GM20431 (cell line): ENCODE results near the gene PTPRG.

ENCODE experiments used
- in situ Hi-C: fragments of 300-500 bp; cut with MseI, MboI; formaldehyde crosslinking; loops from one replicate; pipeline ENCODE4 v1.15.0; 2020; ENCODE audit warnings: low sequenced_read_pairs; ENCODE audit not compliant: unreplicated experiment

PTPRG gene

DNA sequence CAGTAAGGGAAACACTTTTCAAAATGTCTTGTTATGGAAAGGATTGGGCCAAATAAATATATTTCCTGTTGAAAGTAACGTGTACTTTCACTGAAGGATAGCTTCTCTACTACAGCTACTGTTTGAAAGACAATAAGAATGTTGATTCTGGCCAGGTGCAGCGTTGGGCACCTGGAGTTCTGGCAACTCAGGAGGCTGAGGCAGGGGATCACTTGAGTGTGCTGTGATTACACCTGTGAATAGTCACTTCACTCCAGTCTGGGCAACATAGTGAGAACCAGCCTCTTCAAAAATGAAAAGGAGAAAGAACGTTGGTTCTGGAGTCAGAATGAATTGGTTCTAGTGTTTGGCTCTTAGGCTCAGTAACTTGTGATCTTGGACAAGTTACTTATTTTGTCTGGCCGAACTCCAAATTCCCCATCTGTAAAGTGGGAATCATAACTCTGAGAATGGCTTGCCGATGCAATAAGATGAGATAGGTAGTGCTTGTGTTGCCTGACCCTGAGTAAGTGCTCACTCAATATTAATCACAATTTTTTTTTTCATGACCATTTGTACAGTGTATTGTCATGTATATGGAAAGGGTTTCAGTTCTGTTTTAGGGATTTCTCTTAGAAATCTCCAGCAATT lies 310.8 kb downstream of the PTPRG start:
- in situ Hi-C loops: loop anchor here (25.0 kb wide), 1 partner anchor 315 kb away; no protein-coding TSS in a partner anchor

DNA sequence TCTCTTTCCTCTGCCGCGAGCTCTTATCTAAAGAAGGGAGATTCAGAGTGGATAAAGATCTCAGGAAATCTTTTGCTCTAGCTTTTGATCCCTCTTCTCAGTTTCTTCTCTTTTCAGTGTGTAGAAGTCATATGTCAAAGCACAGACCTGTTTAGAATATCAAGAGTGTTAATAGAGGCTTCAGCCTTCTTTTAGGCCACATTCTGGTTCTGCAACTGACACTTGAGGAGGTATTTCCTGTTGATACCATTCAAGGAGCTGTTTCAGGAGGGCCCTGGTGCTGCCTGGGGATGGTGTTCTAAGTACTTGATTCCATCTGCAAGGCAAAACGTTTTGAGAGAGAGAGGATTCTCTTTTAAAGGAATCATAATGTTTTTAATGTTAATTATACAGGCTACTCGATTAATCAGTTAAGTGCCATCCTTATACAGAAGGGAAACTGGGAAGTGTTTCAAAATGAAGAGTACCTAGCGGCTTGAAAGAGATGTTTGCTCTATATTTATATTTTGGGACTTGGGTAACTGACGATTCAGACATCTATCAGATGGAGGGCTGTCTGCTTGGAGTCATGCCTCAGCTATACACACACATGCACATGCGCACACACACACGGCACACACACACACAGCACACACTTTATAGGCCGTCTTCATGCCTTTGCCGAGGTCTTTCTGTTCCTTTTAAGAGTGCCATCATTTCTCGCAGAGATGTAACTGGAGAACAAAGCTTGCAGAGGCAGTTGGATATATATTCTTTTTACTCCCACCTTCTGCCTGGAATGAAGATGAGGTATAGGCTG lies 313.9 kb downstream of the PTPRG start:
- in situ Hi-C loops: no loop called here

DNA sequence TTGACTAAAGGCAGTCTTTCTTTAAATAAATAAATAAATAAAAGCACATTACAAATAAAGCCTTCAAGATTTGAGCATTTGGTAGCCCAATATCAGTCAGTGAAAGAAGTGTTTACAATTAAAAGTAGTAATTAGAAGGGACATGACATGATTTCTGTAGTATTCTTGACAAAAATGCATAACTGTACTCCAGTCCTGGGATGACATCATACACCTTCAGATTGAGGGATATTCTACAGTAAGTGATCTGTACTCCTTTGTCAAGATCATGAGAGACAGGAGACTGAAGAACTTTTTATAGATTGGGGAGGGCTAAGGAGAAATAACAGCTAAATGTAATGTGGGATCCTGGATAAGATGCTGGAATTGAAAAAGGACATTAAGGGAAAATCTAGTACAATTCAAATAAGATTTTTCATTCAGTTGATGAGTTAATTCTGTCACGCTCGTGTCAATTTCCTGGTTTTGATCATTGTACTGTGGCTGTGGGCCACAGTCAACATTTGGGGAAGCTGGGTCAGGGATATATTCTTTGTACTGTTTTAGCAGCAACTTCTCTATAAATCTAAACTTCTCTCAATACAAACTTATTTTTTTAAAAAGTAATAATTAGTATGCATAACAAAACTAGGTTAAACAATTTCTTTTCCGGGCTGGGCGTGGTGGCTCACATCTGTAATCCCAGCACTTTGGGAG lies 314.8 kb downstream of the PTPRG start:
- in situ Hi-C loops: no loop called here

DNA sequence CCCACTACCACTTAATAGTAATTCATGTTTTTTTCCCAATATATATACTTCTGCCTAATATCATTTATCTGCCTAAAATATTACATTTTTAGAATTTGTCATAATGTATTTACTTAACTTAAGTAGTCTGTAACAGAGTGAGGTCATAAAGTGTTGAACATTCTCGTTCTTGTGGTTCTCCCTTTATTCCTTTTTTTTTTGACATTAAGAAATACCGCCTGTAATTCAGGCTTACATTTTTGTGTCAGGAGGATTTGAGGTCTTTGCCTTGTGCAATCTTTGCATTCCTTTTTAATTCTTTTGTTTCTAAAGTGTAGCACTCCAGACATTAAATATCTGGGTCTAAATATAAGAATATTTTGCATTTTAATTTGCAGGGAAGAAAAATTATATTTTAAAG lies 315.4 kb downstream of the PTPRG start:
- in situ Hi-C loops: no loop called here

DNA sequence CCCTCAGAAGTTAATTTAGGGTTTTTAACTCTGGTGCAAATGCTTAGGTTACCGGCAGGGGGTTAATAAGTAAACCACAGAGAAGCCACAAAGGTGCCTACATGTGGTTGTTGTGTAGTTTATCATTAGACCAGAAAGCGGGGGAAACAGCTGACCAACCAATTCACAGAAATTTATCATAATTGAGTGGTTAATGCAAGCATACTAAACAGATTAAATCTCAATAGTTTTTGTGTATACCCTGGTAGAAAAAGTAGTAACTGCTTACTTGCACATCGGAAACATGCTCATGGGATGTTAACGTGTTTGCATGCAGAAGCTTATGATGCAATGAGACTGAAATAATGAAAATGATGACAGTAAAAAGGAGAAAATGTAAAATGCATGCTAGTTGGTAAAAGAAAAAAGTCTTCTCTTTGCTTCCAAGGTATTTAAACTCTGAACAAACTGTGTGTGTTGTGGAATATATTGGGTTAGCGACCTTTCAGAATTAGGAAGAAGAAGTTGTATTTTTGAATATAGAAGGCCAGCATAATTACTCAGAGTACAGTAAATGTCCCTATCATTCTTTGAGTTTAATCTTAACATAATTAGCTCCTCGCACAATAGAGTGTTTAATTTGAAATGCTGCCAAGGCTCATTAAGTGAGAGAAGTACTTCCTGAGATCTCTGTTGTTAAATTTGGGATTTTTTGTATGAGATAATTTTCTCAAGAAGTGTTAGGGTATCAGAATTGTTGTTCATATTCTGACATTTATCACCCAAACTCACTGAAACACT lies 316.2 kb downstream of the PTPRG start:
- in situ Hi-C loops: no loop called here

DNA sequence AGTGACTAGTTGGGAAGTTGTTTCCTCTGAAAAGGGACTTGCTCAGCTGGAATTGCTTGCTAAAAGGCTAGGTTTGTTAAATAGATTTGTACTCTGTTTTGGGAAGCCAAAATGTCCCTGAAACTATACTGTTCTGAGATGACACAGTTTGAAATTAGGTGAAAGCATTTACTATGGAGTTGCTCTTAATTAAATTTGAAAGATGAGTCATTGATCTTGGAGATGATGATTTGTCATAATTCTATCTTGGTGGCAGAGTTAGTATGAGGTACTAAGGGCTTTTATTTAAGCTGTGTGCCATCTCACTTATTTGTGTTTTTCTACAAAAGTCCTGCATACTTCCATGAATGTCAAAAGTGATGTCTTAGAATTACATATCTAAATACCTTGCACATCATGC lies 320.9 kb downstream of the PTPRG start:
- in situ Hi-C loops: no loop called here

DNA sequence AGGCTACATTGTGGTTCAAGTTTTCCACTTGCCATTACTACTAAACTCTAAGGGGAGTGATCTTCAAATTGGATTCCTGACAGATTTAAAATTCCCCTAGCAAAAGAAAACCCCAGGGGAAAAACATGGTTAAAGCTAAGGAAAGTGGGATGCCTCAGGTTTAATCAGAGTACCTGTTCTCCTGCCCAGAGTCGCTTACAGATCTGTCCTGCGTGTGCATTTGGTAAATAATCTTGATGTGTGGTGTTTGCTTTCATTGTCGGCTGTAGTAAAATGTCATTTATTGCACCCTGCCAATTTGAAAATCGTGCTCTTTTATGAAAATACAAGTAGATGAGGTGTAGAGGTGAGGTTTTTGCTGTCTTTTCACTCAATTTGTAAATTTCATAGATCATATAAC lies 323.4 kb downstream of the PTPRG start:
- in situ Hi-C loops: no loop called here

DNA sequence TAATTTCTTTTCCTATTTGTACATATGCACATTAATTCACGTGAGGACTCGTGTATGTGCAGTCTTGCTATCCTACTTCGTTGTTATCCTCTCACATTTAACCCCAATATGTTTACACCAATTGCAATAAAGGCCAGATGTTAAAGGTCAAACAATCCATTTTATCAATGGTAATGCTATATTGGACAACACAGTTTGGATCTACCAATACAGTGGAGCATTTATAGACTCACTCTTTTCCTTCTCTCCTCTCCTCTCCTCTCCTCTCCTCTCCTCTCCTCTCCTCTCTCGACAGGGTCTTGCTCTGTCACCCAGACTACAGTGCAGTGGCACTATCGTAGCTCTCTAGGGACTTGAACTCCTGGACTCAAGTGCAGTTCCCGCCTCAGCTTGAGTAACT lies 324.0 kb downstream of the PTPRG start:
- in situ Hi-C loops: no loop called here

DNA sequence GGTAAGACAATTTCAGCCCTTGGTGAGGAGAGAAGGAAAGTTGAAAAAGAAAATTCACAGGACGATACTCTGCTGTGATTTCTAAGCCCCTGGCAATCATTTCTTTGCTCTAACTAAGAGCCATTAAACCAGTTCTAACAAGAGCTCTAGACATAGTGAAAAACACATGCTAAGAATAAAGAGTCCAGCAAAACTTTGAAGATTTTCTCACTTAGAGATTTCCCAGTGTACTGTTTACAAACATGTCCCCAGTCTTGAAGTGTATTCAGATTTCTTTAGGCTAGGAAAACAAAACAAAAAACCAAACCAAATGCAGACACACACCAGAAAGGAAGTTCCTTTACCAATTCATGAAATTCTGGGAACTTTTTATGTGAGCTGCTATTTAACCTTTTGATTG lies 325.8 kb downstream of the PTPRG start:
- in situ Hi-C loops: no loop called here

DNA sequence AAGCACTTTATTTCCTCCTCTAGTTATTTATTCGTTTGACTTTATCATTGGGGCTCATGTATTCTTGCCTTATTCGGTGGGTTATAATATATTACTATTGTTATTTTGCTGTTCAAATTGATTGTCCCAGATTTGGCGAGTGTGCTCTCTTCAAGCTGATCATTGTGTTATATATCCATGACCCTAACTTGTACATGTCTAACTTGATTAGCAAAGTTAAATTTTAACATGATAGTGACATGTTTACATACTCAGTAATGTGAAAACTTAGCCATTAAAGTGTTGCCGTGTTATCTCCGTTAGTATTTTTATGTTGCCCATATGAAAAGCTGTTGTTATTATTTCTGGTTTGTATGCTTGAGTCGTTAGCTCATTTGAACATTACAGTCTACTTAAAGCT lies 327.9 kb downstream of the PTPRG start:
- in situ Hi-C loops: no loop called here

DNA sequence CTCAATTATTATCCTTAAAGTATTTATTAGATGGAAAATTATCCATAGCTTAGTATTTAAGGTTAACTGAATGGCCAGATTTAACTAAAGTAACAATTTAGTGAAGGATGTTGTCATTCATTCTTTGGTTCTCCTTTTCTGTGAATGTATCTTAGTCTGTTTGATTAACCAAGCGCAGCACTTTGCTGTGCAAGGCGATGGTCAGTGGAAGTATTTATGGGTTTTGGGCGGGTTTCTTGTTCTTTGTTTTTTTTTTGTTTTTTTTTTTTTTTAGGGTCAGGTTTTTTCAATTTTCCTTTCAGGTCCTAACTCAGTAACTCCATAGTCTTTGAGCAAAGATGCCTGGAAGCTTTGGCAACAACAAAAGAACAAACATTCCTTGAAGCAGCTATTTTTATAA lies 328.8 kb downstream of the PTPRG start:
- in situ Hi-C loops: no loop called here

DNA sequence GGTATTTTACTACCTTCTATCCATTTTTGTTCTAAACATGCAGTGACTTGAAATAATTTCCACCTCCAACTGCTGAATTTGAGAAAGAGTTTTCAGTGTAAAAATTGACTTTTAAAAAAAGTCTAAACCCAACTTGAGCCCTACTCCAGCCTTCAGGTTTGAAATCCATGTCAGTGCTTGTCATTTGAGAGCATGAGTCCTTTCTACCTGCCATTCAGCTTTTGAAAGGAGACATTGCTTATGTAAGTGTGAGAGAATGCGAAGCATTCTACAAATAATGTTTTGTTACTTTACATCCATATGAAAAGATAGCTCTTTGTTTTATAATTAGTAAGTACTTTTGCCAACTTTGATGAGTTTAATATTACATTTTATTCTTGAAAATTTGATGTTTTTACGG lies 329.2 kb downstream of the PTPRG start:
- in situ Hi-C loops: no loop called here

DNA sequence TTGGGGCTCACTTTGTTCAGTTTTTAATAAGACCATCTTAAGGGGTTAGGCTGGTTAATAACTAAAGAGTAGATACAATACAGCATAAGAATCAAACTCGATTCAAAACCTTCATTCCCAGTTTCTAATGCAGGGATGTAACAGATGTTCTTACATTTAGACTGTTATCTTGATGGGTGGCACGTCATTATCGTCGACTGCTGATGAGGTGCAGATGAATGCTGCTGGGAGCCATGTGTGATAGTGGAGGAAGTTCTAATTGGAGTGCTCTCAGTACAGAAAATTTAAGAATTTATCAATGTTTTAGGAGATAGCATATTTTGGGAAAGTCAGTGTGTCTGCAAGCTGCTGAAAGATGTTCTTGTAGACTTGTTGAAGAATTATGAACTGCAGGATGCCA lies 331.5 kb downstream of the PTPRG start:
- in situ Hi-C loops: no loop called here

DNA sequence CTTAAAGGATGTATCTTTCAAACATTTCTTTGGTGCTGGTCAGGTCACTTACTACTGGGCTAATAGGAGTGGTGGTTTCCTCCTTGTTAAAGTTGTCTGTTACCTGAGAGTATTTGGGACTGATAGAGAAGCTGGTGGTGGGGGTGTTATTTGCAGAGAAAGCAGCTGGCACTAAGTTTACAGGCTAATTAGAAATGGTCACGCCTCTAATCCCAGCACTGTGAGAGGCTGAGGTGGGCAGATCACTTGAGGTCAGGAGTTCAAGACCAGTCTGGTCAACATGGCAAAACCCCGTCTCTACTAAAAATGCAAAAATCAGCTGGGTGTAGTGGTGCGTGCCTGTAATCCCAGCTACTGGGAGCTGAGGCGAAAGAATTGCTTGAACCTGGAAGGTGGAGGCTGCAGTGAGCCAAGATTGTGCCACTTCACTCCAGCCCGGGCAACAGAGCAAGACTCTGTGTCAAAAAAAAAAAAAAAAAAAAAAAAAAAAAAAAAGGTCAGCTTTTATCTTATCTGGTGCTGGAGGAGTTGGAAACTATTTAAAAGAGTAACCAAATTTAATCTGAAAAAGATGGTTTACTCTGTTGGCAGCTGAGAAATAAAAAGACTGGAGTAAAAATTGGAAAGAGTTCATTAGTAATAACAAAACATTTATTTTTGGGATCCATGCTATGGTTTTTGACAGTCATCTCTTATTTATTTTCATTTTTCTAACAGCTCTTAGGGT lies 332.6 kb downstream of the PTPRG start:
- in situ Hi-C loops: no loop called here

DNA sequence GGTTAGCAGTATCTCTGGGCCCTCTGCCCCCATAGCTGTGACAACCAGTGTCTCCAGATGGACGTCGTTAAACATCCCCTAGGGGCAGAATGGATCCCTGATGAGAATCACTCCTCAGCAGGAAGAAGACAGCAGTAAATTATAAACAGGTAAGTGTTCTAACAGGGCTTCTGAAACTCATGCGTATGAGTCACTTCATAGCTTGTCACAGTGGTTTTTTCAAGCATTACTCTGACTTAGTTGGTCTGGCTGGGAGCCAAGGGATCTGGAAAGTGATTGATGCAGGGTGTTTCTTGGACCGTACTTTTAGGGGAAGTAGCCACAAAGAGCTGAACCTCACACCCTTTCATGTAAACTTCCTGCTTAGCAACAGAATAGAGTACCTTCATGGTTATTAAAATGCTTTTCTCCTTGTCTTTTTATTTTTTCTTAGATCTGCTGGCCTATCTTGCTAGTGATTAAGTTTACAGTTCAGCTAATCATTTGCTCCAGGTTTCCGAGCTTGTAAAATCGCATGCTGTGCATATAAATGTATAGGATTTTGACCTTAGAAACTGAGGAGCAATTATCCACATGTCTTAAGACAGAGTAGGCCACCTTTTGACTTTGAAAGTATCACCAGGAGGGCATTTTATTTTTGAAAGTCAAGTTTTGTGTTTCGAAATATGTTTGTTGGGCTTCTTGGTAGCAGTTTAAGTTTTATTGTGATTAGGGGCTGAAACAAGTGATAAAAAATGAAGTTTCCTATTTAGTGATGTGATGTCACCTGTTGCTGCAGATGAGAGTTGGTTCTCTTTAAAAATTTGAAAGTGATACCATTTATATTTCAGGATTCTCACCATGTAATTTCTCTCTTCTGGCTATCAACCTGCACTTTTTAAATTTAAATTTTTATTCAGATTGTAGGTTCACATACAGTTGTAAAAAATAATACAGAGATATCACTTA lies 333.9 kb downstream of the PTPRG start:
- in situ Hi-C loops: no loop called here

DNA sequence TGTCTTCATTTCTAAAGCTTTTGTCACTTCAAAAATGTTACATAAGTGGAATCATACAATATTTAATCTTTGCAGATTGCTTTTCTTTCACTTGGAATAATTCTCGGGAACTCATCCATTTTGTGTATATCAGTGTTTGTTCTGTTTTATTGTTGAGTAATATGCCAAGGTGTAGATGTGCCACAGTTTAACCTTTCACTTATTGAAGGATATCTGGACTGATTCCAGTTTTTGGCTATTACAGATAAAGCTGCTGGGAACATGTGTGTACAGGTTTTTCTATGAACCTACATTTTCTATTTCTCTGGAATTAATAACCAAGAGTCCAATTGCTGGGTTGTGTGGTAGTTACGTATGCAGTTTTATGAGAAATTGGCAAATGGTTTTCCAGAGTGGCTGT lies 334.9 kb downstream of the PTPRG start:
- in situ Hi-C loops: no loop called here

DNA sequence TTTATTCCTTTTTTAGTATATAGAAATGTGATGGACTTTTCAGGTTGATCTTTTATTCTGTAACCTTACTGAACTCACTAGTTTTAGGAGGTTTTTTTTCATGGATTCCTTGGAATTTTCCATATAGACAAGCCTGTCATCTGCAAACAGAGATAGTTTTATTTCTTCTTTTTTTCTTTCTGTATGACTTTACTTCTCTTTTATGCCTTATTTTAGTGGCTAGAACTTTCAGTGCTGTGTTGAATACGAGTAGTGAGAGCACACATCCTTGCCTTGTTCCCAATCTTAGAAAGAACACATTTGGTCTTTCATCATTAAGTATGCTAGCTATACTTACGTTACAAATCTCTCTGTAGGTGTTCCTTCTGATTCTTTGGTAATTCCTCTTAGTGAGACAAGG lies 336.5 kb downstream of the PTPRG start:
- in situ Hi-C loops: no loop called here

DNA sequence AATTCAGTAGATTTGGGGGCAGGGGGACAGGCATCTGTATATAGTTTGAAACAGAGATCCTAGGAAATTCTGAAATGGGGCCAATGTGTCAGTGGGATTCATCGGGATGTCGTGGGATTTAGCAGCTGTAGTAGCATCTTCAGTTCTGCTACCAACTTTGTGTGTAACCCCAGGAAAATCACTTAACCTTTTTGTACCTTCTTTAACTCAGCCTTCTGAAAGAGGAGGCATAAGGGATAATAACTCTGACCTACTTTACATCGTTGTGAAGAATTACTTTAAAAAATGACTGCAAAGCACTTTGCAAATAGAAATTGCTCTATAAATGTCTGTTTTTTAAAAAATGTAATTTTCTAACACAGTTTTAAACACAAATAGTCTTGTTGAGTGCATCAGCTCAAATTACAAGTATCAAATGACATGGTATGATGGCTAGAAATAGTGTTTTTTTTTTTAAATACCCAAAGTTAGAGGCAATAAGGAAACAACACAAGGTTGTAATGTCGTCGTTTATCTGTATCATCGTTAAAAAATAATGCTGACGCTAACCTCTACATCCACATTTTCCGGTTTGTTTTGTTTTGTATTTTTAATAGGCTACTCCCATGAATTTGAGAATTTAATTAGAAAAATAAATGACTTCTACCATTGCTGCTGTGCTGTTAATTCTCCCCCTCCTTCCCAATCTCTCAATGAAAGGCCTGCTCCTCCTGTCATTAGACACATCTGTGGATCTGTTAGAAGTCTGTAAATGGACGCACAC lies 338.5 kb downstream of the PTPRG start:
- in situ Hi-C loops: no loop called here
